Measurements from ENCODE around the gene CELF1.

Gene CELF1

DNA sequence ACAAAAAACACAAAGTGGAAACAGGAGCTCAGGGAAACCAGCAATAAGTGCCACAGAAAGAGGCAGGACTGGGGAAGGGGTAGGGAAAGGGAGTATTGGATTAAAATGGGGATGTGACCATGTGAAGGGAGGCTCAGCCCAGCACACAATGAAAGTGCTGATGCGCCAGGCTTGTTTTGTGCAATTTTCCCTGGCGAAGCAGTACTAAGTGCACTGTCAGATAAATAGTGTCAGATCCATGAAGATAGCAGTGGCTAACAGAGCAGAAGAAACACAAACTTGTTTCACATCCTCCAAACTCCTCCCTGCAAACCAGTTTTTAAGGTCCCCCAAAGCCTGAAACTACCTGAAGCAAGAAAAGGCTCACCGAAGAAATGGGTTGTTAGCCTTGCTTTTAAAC is 53.3 kb downstream of the CELF1 start:
- Histone ChIP-seq H3K27me3 (ENCODE audit: control insufficient read depth, insufficient read depth, low read length) (no peaks in the 10 kb centered on the region), H3K36me3 (ENCODE audit: control insufficient read depth, insufficient read depth, low read length) (no peaks in the 10 kb centered on the region), H3K4me1 (ENCODE audit: control insufficient read depth, insufficient read depth, low read length) (peaks cover 19% of the 10 kb centered on the region), H3K9ac (ENCODE audit: low read length) (no peak overlapping the region), H3K4me3 (ENCODE audit: low read length) (no peak overlapping the region), H3K27ac (ENCODE audit: low read depth, low read length) (no peak overlapping the region)

DNA sequence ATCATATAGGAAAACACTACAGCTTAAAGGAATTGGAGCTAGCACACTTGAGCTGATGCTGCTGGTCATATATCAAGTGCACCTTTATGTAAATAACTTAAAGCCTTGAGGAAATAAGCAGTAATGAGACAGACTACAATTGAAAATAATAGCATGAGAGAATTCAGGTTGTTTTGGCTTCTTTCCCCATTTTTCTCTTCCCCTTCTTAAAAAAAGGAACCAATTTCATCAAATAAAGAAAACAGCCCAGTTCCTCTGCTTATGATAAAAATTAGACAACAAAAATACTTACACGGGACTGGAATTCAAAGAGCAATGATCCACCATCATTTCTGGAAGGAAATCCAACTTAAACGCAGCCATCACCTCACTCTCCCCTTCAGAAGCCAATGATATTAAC is 53.8 kb downstream of the CELF1 start:
- H3K27ac ChIP-seq (ENCODE audit: low read depth, low read length) = no peak overlapping the region

DNA sequence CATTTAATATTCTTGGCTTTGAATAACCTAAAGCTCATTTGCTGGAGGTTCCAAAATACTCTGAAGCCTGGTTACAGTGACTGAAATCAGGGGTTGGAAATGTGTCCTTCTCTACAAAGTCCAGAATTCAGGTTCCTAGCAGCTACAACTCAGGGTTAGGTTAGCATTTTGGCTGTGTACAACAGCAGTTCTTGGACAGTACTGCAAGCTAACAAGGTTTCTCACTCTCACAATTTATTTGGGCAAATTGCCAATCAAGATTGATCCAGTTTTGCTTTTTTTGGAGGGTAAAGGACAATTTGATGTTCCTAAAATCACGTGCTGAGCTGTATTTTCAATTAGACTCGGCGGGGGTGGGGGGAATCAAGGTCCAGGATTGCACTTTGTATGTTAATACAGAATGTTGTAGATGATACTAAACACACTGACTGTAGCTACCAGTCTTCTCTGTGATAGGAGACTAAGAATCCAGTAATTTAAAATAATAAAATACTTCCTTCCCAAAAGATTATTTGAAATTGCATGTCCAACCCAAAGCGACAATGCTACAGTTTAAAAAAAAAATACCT is 54.3 kb downstream of the CELF1 start:
- H3K4me3 ChIP-seq (ENCODE audit: low read length) = no peak overlapping the region
- H3K36me3 ChIP-seq (ENCODE audit: control insufficient read depth, insufficient read depth, low read length) = no peaks in the 10 kb centered on the region
- no peaks in the 10 kb centered on the region for H3K27me3 ChIP-seq (ENCODE audit: control insufficient read depth, insufficient read depth, low read length)
- H3K4me1 ChIP-seq (ENCODE audit: control insufficient read depth, insufficient read depth, low read length) = peaks cover 19% of the 10 kb centered on the region
- H3K9ac ChIP-seq (ENCODE audit: low read length) = no peak overlapping the region
- no peak overlapping the region for H3K27ac ChIP-seq (ENCODE audit: low read depth, low read length)

More for the DNA sequence above, 53.8 kb downstream of the CELF1 start:
- Histone ChIP-seq H3K9ac (ENCODE audit: low read length) (no peak overlapping the region), H3K27me3 (ENCODE audit: control insufficient read depth, insufficient read depth, low read length) (no peaks in the 10 kb centered on the region), H3K4me1 (ENCODE audit: control insufficient read depth, insufficient read depth, low read length) (peaks cover 19% of the 10 kb centered on the region), H3K4me3 (ENCODE audit: low read length) (no peak overlapping the region), H3K36me3 (ENCODE audit: control insufficient read depth, insufficient read depth, low read length) (no peaks in the 10 kb centered on the region)

DNA sequence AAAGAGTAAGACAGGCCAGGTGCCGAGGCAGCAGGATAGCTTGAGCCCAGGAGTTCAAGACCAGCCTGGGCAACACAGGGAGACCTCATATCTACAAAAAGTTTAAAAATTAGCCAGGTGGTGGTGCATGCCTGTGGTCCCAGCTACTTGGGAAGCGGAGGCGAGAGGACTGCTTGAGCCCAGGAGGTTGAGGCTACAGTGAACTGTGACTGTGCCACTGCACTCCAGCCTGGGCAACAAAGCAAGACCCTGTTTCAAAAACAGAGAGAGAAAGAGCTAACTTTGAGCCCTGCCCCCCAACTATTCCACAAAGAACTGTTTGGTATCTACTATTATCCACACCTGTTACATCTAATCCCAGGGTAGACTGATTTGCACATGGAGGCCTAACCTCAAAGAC is 54.8 kb downstream of the CELF1 start:
- Histone ChIP-seq H3K27ac (ENCODE audit: low read depth, low read length) (no peak overlapping the region), H3K27me3 (ENCODE audit: control insufficient read depth, insufficient read depth, low read length) (no peaks in the 10 kb centered on the region), H3K4me1 (ENCODE audit: control insufficient read depth, insufficient read depth, low read length) (peaks cover 19% of the 10 kb centered on the region), H3K9ac (ENCODE audit: low read length) (no peak overlapping the region), H3K36me3 (ENCODE audit: control insufficient read depth, insufficient read depth, low read length) (no peaks in the 10 kb centered on the region), H3K4me3 (ENCODE audit: low read length) (no peak overlapping the region)

DNA sequence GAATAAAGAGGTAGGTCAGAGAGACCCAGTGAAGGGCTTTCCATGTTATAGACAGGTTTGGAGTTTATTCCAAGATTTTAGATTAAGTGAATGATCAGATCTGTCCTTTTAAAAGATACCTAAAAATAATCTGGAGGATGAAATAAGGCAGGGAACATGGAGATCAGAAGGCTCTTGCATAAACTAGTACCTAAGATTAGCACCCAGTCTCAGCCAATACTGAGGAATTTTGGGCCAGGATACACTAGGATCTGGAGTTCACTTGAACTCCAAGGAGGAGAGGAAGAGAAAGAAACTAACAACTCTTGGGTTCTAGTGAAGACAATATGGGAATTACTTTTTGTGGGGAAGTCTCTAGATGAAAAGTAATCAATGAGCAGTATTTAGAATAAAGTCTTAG is 56.1 kb downstream of the CELF1 start:
- Histone ChIP-seq H3K4me3 (ENCODE audit: low read length) (no peak overlapping the region), H3K27me3 (ENCODE audit: control insufficient read depth, insufficient read depth, low read length) (no peaks in the 10 kb centered on the region), H3K9ac (ENCODE audit: low read length) (no peak overlapping the region), H3K4me1 (ENCODE audit: control insufficient read depth, insufficient read depth, low read length) (peaks cover 18% of the 10 kb centered on the region), H3K36me3 (ENCODE audit: control insufficient read depth, insufficient read depth, low read length) (no peaks in the 10 kb centered on the region), H3K27ac (ENCODE audit: low read depth, low read length) (no peak overlapping the region)

DNA sequence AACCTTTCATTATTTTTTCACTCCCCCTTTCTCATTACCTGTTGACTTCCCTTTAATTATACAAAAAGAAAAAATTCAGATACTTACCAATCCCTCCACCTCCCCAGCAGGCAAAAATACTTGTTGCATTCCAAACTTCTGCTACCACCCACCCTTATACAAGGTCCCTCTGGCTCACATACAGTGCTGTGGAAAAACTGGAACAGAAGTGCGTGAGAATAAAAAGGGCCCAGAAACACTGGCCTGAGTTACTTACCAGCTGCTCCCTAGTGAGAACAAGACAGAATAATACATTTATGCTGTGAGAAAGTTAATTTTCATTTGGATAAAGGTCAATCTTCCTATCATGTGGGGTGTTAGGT is 57.1 kb downstream of the CELF1 start:
- Histone ChIP-seq H3K4me1 (ENCODE audit: control insufficient read depth, insufficient read depth, low read length) (peaks cover 13% of the 10 kb centered on the region), H3K36me3 (ENCODE audit: control insufficient read depth, insufficient read depth, low read length) (no peaks in the 10 kb centered on the region), H3K27me3 (ENCODE audit: control insufficient read depth, insufficient read depth, low read length) (no peaks in the 10 kb centered on the region), H3K27ac (ENCODE audit: low read depth, low read length) (no peak overlapping the region), H3K9ac (ENCODE audit: low read length) (no peak overlapping the region), H3K4me3 (ENCODE audit: low read length) (no peak overlapping the region)

DNA sequence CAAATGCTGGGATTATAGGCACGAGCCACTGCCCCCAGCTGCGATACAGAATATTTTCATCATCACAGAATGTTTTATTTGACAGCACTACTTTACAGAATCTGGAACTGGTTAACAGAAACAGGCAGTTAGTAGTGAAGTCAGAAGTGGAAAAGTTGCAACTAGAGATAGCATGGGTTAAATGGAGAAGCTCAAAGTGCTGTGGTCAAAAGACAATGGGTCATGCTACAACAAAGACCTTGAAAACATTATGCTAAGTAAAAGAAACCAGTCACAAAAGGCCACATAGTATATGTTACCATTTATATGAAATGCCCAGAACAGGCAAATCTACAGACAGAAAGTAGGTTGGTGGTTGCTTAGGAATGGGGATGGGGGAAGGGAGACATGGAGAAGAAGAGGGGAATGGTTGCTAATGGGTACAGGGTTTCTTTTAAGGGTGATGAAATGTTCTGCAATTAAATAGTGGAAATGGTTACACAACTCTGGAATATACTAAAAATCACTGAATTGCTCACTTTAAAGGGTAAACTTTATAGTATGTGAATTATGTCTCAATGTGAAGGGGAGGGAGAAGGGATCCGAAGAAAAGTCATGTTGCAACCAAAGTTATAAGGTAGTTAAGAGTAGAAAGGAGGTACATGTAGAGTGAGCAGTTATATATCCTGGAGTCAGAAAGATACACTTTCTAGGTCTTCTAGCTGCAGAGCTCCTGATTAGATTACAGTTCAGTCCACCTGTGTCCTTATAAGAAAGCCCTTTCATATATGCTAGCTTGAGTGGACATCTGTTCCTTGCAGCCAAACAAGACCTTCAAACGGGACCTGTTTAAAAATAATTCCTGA is 57.7 kb downstream of the CELF1 start:
- Histone ChIP-seq H3K9ac (ENCODE audit: low read length) (no peak overlapping the region), H3K4me1 (ENCODE audit: control insufficient read depth, insufficient read depth, low read length) (peaks cover 8% of the 10 kb centered on the region), H3K4me3 (ENCODE audit: low read length) (no peak overlapping the region), H3K36me3 (ENCODE audit: control insufficient read depth, insufficient read depth, low read length) (no peaks in the 10 kb centered on the region), H3K27me3 (ENCODE audit: control insufficient read depth, insufficient read depth, low read length) (no peaks in the 10 kb centered on the region), H3K27ac (ENCODE audit: low read depth, low read length) (no peak overlapping the region)

DNA sequence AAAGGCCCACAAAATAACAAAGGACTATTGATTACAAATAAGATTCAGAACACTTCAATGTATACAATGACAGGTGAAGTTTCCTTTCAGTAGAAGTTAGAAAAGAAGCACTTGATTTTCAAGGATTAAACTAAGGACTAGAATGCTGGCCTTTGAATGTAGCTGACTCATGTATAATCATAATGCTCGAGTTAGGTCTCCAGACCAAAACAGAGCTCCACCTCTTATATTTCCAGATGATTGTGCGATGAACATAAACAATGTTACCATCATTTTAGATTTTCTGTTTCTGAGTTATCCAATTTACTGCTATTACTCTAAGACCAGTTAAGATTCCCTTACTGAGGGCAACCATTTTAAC is 63.6 kb downstream of the CELF1 start:
- no peak overlapping the region for H3K4me3 ChIP-seq (ENCODE audit: low read length)
- no peaks in the 10 kb centered on the region for H3K27me3 ChIP-seq (ENCODE audit: control insufficient read depth, insufficient read depth, low read length)
- H3K4me1 ChIP-seq (ENCODE audit: control insufficient read depth, insufficient read depth, low read length) = peaks cover 5% of the 10 kb centered on the region
- H3K36me3 ChIP-seq (ENCODE audit: control insufficient read depth, insufficient read depth, low read length) = peaks cover 18% of the 10 kb centered on the region
- H3K9ac ChIP-seq (ENCODE audit: low read length) = no peak overlapping the region
- no peak overlapping the region for H3K27ac ChIP-seq (ENCODE audit: low read depth, low read length)

DNA sequence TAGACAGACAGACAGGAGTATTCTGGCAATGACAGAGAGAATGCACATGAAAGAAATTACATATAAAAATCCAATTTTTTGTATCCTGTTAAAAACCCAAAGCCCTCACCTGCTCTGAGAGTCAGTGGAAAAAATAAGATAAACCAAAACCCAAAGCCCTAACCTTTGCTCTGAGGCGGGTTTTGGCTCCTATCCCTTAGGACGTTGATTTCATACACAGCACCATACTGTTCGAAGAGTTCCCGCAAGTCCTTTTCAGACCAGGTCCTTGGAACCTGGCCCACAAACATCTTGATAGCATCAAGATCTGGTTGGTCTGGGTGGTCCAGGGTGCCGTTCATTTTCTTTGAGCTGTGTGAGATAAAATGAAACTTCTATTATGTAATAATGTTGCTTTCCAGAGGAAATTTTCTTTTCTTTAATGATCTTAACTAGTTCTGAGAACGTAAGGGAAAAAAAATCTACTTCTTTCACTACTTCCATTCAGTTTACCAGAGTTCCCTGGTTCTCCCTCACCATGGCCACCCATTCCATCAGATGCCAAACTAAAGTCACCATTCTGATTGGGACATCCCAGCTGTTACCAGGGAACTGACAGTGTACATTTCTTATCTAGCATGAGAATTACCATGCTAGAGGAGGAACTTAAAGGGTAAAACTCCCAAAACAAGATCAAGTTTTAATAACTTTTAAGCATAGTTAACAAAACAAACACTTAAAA is 64.1 kb downstream of the CELF1 start:
- Histone ChIP-seq H3K4me3 (ENCODE audit: low read length) (no peak overlapping the region), H3K4me1 (ENCODE audit: control insufficient read depth, insufficient read depth, low read length) (peaks cover 5% of the 10 kb centered on the region), H3K27me3 (ENCODE audit: control insufficient read depth, insufficient read depth, low read length) (no peaks in the 10 kb centered on the region), H3K9ac (ENCODE audit: low read length) (no peak overlapping the region), H3K36me3 (ENCODE audit: control insufficient read depth, insufficient read depth, low read length) (peaks cover 21% of the 10 kb centered on the region), H3K27ac (ENCODE audit: low read depth, low read length) (no peak overlapping the region)

DNA sequence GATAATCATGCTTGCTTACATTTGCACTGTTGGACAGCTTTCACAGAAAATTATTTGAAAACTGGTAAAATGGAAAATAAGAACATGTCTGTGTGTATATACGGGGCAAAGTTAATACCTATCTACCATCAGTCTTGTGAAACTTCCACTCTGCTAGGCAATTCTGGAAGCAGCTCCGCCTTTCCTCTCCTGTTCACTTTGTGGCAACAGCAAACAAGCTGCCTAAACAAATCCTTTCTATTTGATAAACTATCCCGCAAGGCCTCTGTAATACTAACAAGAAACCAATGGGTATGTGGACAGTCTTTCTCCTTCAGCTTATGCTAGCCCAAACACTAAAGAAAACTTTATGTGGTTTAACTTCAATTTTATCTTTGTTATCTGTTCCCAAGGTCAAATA is 64.8 kb downstream of the CELF1 start:
- H3K36me3 ChIP-seq (ENCODE audit: control insufficient read depth, insufficient read depth, low read length) = peaks cover 27% of the 10 kb centered on the region
- no peaks in the 10 kb centered on the region for H3K27me3 ChIP-seq (ENCODE audit: control insufficient read depth, insufficient read depth, low read length)
- H3K4me1 ChIP-seq (ENCODE audit: control insufficient read depth, insufficient read depth, low read length) = peaks cover 5% of the 10 kb centered on the region
- no peak overlapping the region for H3K27ac ChIP-seq (ENCODE audit: low read depth, low read length)
- H3K4me3 ChIP-seq (ENCODE audit: low read length) = no peak overlapping the region
- no peak overlapping the region for H3K9ac ChIP-seq (ENCODE audit: low read length)

DNA sequence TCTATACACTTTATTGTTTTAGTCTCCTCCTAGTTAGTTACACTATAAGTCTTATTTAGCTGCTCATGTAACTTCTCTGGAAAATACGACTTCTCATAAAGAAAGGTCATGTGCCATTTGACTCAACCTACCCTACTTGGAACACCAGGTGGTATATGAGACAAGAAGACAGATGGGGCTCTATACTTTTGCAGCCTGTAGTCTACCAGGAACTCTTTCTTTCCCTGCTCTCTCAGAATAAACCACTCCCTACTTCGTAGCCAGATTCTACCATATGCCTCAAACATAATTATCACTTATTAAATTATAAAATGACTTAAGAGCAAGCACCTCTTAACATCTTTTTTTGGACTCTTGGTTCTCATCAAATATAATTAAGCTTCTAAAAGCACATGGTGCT is 65.5 kb downstream of the CELF1 start:
- Histone ChIP-seq H3K27me3 (ENCODE audit: control insufficient read depth, insufficient read depth, low read length) (no peaks in the 10 kb centered on the region), H3K36me3 (ENCODE audit: control insufficient read depth, insufficient read depth, low read length) (peaks cover 33% of the 10 kb centered on the region), H3K9ac (ENCODE audit: low read length) (no peak overlapping the region), H3K4me1 (ENCODE audit: control insufficient read depth, insufficient read depth, low read length) (peaks cover 5% of the 10 kb centered on the region), H3K4me3 (ENCODE audit: low read length) (no peak overlapping the region), H3K27ac (ENCODE audit: low read depth, low read length) (no peak overlapping the region)

DNA sequence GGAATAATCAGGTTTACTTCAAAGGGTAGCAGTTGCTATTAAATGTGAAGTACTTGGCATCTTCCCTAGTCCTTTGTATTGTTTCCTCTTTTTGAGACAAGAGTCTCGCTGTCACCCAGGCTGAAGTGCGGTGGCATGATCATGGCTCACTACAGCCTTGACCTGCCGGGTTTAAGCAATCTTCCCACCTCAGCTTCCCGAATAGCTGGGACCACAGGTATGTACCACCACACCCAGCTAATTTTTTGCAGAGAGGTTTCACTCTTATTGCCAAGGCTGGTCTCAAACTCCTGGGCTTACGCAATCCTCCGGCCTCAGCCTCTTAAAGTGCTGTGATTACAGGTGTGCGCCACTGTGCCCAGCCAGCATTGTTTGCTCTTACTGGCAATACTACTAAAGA is 67.8 kb downstream of the CELF1 start:
- H3K36me3 ChIP-seq (ENCODE audit: control insufficient read depth, insufficient read depth, low read length) = peaks cover 37% of the 10 kb centered on the region

More for the DNA sequence above, 67.8 kb downstream of the CELF1 start:
- H3K4me1 ChIP-seq (ENCODE audit: control insufficient read depth, insufficient read depth, low read length) = peaks cover 5% of the 10 kb centered on the region
- H3K27me3 ChIP-seq (ENCODE audit: control insufficient read depth, insufficient read depth, low read length) = no peaks in the 10 kb centered on the region
- H3K27ac ChIP-seq (ENCODE audit: low read depth, low read length) = no peak overlapping the region
- no peak overlapping the region for H3K9ac ChIP-seq (ENCODE audit: low read length)
- no peak overlapping the region for H3K4me3 ChIP-seq (ENCODE audit: low read length)

Measured in rectal smooth muscle tissue (tissue), 1 donor.